ENCODE data around the gene MAN2B1. TPM values are rescaled to one million over a fixed set of nuclear protein-coding genes. Genes with fewer than 3 reads are reported as not detected.

The MAN2B1 gene
- total and polyA plus RNA-seq, 9 donors = 17.8 to 63.7 (median 35.0) TPM

DNA sequence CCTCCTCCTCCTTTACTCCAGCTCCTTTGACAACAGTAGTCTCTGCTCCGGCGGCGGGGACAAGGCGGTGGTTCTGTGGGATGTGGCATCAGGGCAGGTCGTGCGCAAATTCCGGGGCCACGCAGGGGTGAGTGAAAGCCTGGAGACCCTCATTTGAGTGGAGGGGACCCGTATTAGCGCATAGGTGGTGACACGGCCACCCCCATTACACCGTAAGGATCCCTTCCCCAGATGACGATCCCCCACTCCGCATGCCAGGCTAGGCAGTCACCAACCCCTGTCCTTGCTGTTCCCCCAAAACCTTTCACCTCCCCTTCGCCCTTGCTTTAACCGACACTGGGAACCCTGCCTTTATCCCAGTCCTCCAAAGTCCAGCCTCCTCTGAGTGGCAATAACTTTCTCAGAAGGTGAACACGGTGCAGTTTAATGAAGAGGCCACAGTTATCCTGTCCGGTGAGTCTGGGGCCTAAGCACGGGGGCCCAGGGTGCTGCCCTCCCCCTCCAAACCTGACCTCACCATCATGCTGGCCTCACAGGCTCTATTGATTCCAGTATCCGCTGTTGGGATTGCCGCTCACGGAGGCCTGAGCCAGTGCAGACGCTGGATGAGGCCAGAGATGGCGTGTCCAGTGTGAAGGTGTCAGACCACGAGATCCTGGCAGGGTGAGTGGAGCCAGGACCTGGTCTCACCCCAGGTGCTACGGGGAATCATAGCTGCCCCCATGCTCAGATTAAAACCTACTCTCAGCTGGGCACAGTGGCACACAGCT is 3.8 kb upstream of the MAN2B1 start:
- WGBS, 3 donors = 29 to 37% (median 30%) methylated on average over 26 of the region's 26 CpGs
- peak in 1 of 5 donors; percentile 30 for DNase-seq
- peaks cover 12% of the 10 kb centered on the region for H3K4me1 ChIP-seq (ENCODE audit: insufficient read depth)

DNA sequence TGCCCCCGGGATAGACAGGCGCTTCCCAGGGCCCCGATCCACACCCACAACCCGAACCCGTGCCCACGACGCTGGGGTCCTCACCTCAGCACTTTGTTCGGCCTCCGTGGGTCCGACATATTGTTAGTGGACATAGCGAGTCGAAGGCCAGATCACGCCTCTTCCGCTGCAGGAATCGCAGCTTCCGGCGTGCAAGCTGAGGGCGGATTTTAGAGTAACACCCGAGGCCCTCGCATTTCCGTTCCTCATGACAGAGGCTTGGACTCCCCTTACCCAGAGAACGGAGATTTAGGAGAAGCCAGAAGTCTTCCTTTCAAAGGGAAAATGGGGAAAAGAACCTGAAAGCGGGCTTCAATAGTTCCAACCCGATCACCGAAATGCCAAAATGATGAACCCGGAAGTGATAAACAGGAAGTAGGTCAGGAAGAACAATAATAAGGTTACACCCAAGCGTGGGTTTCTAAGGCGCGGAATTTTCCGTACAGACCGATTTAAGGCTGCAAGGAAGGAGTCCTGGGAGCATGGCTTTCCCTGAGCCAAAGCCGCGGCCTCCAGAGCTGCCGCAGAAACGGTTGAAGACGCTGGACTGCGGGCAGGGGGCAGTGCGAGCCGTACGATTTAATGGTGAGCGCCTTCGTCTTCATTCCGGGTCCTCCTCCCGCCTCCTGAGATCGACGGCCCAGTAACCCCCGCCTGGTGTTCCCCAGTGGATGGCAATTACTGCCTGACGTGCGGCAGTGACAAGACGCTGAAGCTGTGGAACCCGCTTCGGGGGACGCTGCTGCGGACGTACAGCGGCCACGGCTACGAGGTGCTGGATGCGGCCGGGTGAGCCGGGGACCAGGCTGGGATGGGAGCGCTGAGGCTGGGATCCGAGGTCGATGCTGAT is 3.0 kb upstream of the MAN2B1 start:
- intact Hi-C loops (cut with DNase I) = loop anchor here in 2 of 4 donors (10.0 kb wide), 2 partner anchors 95 to 105 kb away; no protein-coding TSS in a partner anchor
- Histone ChIP-seq H3K4me1 (ENCODE audit: insufficient read depth) (peaks cover 12% of the 10 kb centered on the region), H3K27me3 (no peaks in the 10 kb centered on the region)

More for the DNA sequence above, 3.8 kb upstream of the MAN2B1 start:
- TF ChIP-seq, protein P1, sequence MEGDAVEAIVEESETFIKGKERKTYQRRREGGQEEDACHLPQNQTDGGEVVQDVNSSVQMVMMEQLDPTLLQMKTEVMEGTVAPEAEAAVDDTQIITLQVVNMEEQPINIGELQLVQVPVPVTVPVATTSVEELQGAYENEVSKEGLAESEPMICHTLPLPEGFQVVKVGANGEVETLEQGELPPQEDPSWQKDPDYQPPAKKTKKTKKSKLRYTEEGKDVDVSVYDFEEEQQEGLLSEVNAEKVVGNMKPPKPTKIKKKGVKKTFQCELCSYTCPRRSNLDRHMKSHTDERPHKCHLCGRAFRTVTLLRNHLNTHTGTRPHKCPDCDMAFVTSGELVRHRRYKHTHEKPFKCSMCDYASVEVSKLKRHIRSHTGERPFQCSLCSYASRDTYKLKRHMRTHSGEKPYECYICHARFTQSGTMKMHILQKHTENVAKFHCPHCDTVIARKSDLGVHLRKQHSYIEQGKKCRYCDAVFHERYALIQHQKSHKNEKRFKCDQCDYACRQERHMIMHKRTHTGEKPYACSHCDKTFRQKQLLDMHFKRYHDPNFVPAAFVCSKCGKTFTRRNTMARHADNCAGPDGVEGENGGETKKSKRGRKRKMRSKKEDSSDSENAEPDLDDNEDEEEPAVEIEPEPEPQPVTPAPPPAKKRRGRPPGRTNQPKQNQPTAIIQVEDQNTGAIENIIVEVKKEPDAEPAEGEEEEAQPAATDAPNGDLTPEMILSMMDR (IDR thresholded peaks at IDR 0.05) = no peak
- TF ChIP-seq EP300 (IDR thresholded peaks at IDR 0.05) = no peak
- TF ChIP-seq POLR2A (IDR thresholded peaks at IDR 0.05) = no peak
- intact Hi-C loops (cut with DNase I) = loop anchor here in 1 of 4 donors (10.0 kb wide), 1 partner anchor 96 kb away; no protein-coding TSS in a partner anchor
- peak overlapping the region; percentile 89 for H3K4me3 ChIP-seq
- no peaks in the 10 kb centered on the region for H3K9me3 ChIP-seq
- H3K36me3 ChIP-seq = no peaks in the 10 kb centered on the region
- peak overlapping the region; percentile 53 to 92 for H3K27ac ChIP-seq
- no peaks in the 10 kb centered on the region for H3K27me3 ChIP-seq

GRCh38 chr19:12668932-12669269 is 2.4 kb upstream of the MAN2B1 start:
- Histone ChIP-seq H3K36me3 (no peaks in the 10 kb centered on the region), H3K4me1 (ENCODE audit: insufficient read depth) (peaks cover 12% of the 10 kb centered on the region), H3K27ac (peak overlapping the region; percentile 53 to 92), H3K4me3 (peak overlapping the region; percentile 89), H3K9me3 (no peaks in the 10 kb centered on the region), H3K27me3 (no peaks in the 10 kb centered on the region)
- TF ChIP-seq POLR2A (IDR thresholded peaks at IDR 0.05) (no peak), EP300 (IDR thresholded peaks at IDR 0.05) (no peak)
- TF ChIP-seq, protein P1 (IDR thresholded peaks at IDR 0.05) = no peak
- 0 to 1% (median 0%) methylated on average over 24 of the region's 24 CpGs for WGBS, 3 donors
- DNase-seq = peak in 2 of 5 donors; percentile 55 to 68
- intact Hi-C loops (cut with DNase I) = loop anchor here in 1 of 4 donors (10.0 kb wide), 1 partner anchor 104 kb away; no protein-coding TSS in a partner anchor

More for the DNA sequence above, 3.0 kb upstream of the MAN2B1 start:
- H3K9me3 ChIP-seq = no peaks in the 10 kb centered on the region
- peak overlapping the region; percentile 89 for H3K4me3 ChIP-seq
- 0% methylated on average over 64 of the region's 64 CpGs for WGBS, 3 donors
- TF ChIP-seq, protein P1 (IDR thresholded peaks at IDR 0.05) = no peak
- TF ChIP-seq POLR2A (IDR thresholded peaks at IDR 0.05) (peak; percentile 39), EP300 (IDR thresholded peaks at IDR 0.05) (no peak)
- DNase-seq = peak; percentile 77 to 85 (median 82)
- peak overlapping the region; percentile 53 to 92 for H3K27ac ChIP-seq
- H3K36me3 ChIP-seq = no peaks in the 10 kb centered on the region

- TF ChIP-seq EP300 (IDR thresholded peaks at IDR 0.05) = no peak
- TF ChIP-seq POLR2A (IDR thresholded peaks at IDR 0.05) = no peak
- TF ChIP-seq, protein P1 (IDR thresholded peaks at IDR 0.05) = no peak
- Histone ChIP-seq H3K36me3 (no peaks in the 10 kb centered on the region), H3K27me3 (no peaks in the 10 kb centered on the region), H3K4me1 (ENCODE audit: insufficient read depth) (peaks cover 12% of the 10 kb centered on the region), H3K4me3 (peak overlapping the region; percentile 89), H3K27ac (no peak overlapping the region), H3K9me3 (no peaks in the 10 kb centered on the region)
- WGBS, 3 donors = 55 to 63% (median 58%) methylated on average over 8 of the region's 8 CpGs
- DNase-seq = no peak
- intact Hi-C loops (cut with DNase I) = loop anchor here in 1 of 4 donors (10.0 kb wide), 1 partner anchor 104 kb away; no protein-coding TSS in a partner anchor
Measured at GRCh38 chr19:12668346-12668745, 1.8 kb upstream of the MAN2B1 start.
